Thoracic aorta (tissue), 2 donors: ENCODE measurements around the gene SLC9A2. TPM values are rescaled to one million over a fixed set of nuclear protein-coding genes. Genes with fewer than 3 reads are reported as not detected.

Experiments
- ATAC-seq: fragments of 150-250 bp; one replicate; pipeline ENCODE4 v1.8.0; 2017; ENCODE audit warnings: low read depth; ENCODE audit not compliant: insufficient number of reproducible peaks, low FRiP score
- DNase-seq: peaks from one replicate; pipeline ENCODE4 v3.0.0-alpha.2; 2020; ENCODE audit warnings: low spot score
- H3K27ac ChIP-seq, 2 donors: fragments of 200-600 bp; sonication (generic); 1 replicate in 1 of 2; 2 replicates in 1 of 2; pipeline ENCODE4 v1.5.1; 2016; ENCODE audit warnings: mild to moderate bottlenecking in 2 of 2, moderate library complexity in 2 of 2
- H3K27me3 ChIP-seq: fragments of 200-600 bp; sonication (generic); replicated peaks from 2 replicates; pipeline ENCODE4 v1.6.0; 2016; ENCODE audit warnings: mild to moderate bottlenecking; ENCODE audit not compliant: insufficient read depth
- H3K36me3 ChIP-seq: fragments of 200-600 bp; sonication (generic); one replicate; pipeline ENCODE4 v1.5.1; 2016
- H3K4me1 ChIP-seq, 2 donors: fragments of 200-600 bp; sonication (generic); 1 replicate in 1 of 2; 2 replicates in 1 of 2; pipeline versions ENCODE4 v1.5.1 to v1.6.0; 2016; ENCODE audit warnings: low read depth in 2 of 2, mild to moderate bottlenecking in 1 of 2; ENCODE audit not compliant: control insufficient read depth in 1 of 2
- H3K4me3 ChIP-seq: fragments of 200-600 bp; sonication (generic); 2 replicates; pipeline ENCODE4 v1.5.1; 2016; ENCODE audit warnings: mild to moderate bottlenecking
- H3K9me3 ChIP-seq: fragments of 200-600 bp; sonication (generic); 2 replicates; pipeline ENCODE4 v1.5.1; 2016
- CTCF ChIP-seq: fragments of 200-600 bp; sonication (generic); IDR thresholded peaks from one replicate; pipeline ENCODE4 v1.5.1; 2019; ENCODE audit warnings: antibody characterized with exemption
- total RNA-seq, 2 donors: library from RNA; depleted of rRNA; stranded (reverse); fragments of >200 nt; gene quantifications; one replicate each; pipeline versions ENCODE4 v1.1.0 to v1.2.3, GENCODE V29; 2016

Gene SLC9A2
- total RNA-seq, 2 donors from 2014 or later, result 0.71 TPM; not detected in 1

- Histone ChIP-seq H3K4me3 (no peak overlapping the region), H3K27me3 (no peaks in the 10 kb centered on the region), H3K9me3 (no peaks in the 10 kb centered on the region), H3K4me1 (no peaks in the 10 kb centered on the region), H3K36me3 (no peaks in the 10 kb centered on the region), H3K27ac (no peak overlapping the region)
- DNase-seq, result no peak
- no peak for TF ChIP-seq CTCF
- no peak for ATAC-seq
Measured at GRCh38 chr2:102593516-102593915, 25.8 kb upstream of the SLC9A2 start.

- ATAC-seq (no peak), DNase-seq (no peak)
- TF ChIP-seq CTCF, result no peak
- no peaks in the 10 kb centered on the region for H3K9me3 ChIP-seq
- no peaks in the 10 kb centered on the region for H3K27me3 ChIP-seq
- no peak overlapping the region for H3K27ac ChIP-seq
- no peak overlapping the region for H3K4me3 ChIP-seq
- no peaks in the 10 kb centered on the region for H3K36me3 ChIP-seq
- no peaks in the 10 kb centered on the region for H3K4me1 ChIP-seq
Measured at GRCh38 chr2:102594445-102595016, 24.8 kb upstream of the SLC9A2 start.

- no peaks in the 10 kb centered on the region for H3K27me3 ChIP-seq
- TF ChIP-seq CTCF, result no peak
- H3K36me3 ChIP-seq, result no peaks in the 10 kb centered on the region
- no peak for ATAC-seq
- H3K4me1 ChIP-seq, result no peaks in the 10 kb centered on the region
- no peaks in the 10 kb centered on the region for H3K9me3 ChIP-seq
- H3K27ac ChIP-seq, result no peak overlapping the region
- DNase-seq, result no peak
- no peak overlapping the region for H3K4me3 ChIP-seq
Measured at GRCh38 chr2:102597788-102598187, 21.6 kb upstream of the SLC9A2 start.

- Histone ChIP-seq H3K4me1 (no peaks in the 10 kb centered on the region), H3K27ac (no peak overlapping the region), H3K9me3 (no peaks in the 10 kb centered on the region), H3K36me3 (no peaks in the 10 kb centered on the region), H3K27me3 (no peaks in the 10 kb centered on the region), H3K4me3 (no peak overlapping the region)
- DNase-seq (no peak), ATAC-seq (no peak)
- TF ChIP-seq CTCF, result no peak
Measured at GRCh38 chr2:102599486-102599885, 19.9 kb upstream of the SLC9A2 start.

- no peak for DNase-seq
- H3K27me3 ChIP-seq, result no peaks in the 10 kb centered on the region
- no peaks in the 10 kb centered on the region for H3K9me3 ChIP-seq
- H3K27ac ChIP-seq, result no peak overlapping the region
- no peaks in the 10 kb centered on the region for H3K36me3 ChIP-seq
- no peak for ATAC-seq
- no peaks in the 10 kb centered on the region for H3K4me1 ChIP-seq
- no peak overlapping the region for H3K4me3 ChIP-seq
- no peak for TF ChIP-seq CTCF
Measured at GRCh38 chr2:102601730-102602129, 17.6 kb upstream of the SLC9A2 start.
